NCI-H1092 treated with DMSO at 0.1 percent for 48 hours (cell line): ENCODE data around the gene SF3A1.
A peak's percentile ranks its signal among the peaks of the same experiment; 100 is the strongest.
"Not testable (repeated sequence)": the region's sequence is repeated elsewhere in the genome, so short reads cannot be mapped to it uniquely, and the experiment has no call there.

Experiments used
- DNase-seq: peaks from one replicate; lab custom pipeline; 2025; lab: John Stamatoyannopoulos, UW

SF3A1 gene

GRCh38 chr22:30347255-30347892 lies 9.3 kb downstream of the SF3A1 start:
- no peak for DNase-seq

- no peak for DNase-seq
These were observed 12.1 kb downstream of the SF3A1 start for GRCh38 chr22:30344447-30345200.

GRCh38 chr22:30340911-30341685 lies 15.6 kb downstream of the SF3A1 start:
- no peak for DNase-seq

GRCh38 chr22:30338802-30339201 lies 17.9 kb downstream of the SF3A1 start:
- no peak for DNase-seq

GRCh38 chr22:30338341-30338740 lies 18.4 kb downstream of the SF3A1 start:
- DNase-seq: not testable (repeated sequence)

GRCh38 chr22:30337461-30337778 lies 19.3 kb downstream of the SF3A1 start:
- no peak for DNase-seq

GRCh38 chr22:30336752-30337460 lies 19.8 kb downstream of the SF3A1 start:
- no peak for DNase-seq

GRCh38 chr22:30335236-30335635 lies 21.5 kb downstream of the SF3A1 start:
- no peak for DNase-seq

GRCh38 chr22:30334646-30335045 lies 22.0 kb downstream of the SF3A1 start:
- DNase-seq: no peak

GRCh38 chr22:30333707-30334087 lies 23.0 kb downstream of the SF3A1 start:
- DNase-seq: no peak

GRCh38 chr22:30332994-30333706 lies 23.5 kb downstream of the SF3A1 start:
- DNase-seq: no peak

- DNase-seq: no peak
These were observed 24.1 kb downstream of the SF3A1 start for GRCh38 chr22:30332551-30332950.

- DNase-seq: no peak
These were observed 28.1 kb downstream of the SF3A1 start for GRCh38 chr22:30328466-30329049.

- no peak for DNase-seq
These were observed 28.8 kb downstream of the SF3A1 start for GRCh38 chr22:30327864-30328345.

GRCh38 chr22:30326706-30327362 lies 29.9 kb downstream of the SF3A1 start, which contains the start of gene TBC1D10A:
Gene TBC1D10A (minus strand): TSS chr22:30326941. CDS start chr22:30326881, 60 bp downstream.
- DNase-seq: peak; percentile 92

- DNase-seq: no peak
These were observed 30.4 kb downstream of the SF3A1 start for GRCh38 chr22:30326255-30326705.

- DNase-seq: no peak
These were observed 30.9 kb downstream of the SF3A1 start for GRCh38 chr22:30325724-30326254.

- no peak for DNase-seq
These were observed 31.5 kb downstream of the SF3A1 start for GRCh38 chr22:30325065-30325720.

- DNase-seq: no peak
These were observed 32.5 kb downstream of the SF3A1 start for GRCh38 chr22:30324014-30324730.
